NCI-H2171 (cell line): ENCODE measurements around the gene MPPED1.

Experiments
- DNase-seq: peaks from one replicate; lab custom pipeline; 2025; lab: John Stamatoyannopoulos, UW

The MPPED1 gene

DNA sequence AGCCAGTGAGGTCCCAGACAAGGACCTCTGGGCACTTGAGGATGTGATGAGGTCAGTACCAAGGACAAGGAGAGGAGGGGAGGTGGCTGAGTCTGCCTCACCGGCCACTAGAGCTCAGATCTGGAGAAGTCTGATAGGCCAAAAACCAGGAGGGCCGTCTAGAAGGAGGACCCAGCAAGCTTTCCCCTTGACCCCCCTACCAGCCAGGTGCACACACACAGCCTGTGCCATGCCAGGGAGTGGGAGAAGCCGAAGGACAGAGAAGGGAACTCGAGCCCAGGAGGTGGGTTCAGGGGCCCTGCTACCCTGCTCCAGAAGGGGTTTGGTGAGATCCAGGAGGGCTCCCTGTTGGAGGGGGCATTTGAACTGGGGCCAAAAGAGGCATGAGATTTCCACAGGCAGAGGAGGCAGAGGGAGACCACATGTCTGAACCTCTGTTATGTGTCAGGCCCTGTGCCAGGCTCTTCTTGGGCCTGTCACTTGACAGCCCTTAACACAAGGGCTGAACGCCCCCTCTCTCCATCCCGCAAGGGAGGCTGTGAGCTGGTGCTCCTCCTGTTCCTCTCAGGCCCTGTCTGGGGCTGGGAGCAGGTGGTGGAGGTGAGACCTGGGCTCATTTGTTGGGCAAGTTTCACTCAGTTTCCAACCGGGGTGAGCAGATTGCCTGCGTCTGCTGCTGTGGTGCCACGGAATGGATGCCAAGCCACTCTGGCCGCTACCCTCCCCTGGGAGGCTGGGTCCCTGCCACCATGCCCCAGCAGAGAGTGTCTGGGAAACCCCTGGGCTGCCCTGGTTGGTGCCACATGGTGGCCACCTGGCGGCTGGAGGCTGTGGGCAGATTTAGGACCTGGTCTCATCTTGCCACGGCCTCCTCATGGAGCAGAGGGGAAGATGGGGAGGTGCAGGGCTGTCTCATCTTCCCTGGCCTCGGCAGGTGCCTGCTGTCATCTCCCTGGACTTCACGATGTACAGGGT is 65.2 kb downstream of the MPPED1 start:
- no peak for DNase-seq

GRCh38 chr22:43477966-43478365 is 66.2 kb downstream of the MPPED1 start:
- DNase-seq: no peak

- DNase-seq: no peak
Observed at GRCh38 chr22:43478621-43479300, 66.9 kb downstream of the MPPED1 start.

DNA sequence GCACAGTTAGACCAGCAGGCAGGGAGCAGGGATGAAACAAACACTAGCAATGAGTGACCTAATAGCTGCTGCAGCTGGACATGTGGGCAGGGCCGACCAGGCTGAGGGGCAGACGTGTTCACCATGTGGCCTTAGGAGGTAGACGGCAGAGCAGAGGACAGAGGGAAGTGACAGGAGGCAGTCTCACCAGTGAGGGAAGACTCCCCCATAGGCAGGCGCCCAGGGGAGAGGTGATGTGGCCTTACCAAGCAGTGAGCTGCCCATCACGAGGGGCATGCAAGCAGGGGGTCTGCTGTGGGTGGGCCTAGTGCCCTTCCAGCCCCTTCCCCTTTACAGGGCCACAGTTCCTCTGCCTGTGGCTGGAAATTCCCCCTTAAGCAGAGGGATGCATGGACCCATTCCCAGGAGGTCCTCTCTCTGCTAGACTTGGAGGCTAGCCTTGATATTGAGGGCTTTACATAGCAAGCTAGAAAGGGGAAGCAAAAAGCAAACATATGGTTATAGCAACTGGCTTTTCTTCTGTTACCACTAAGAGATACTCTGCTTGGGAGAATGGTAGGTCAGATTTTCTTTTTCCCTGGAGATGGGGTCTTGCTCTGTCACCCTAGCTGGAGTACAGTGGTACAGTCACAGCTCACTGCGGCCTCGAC is 67.6 kb downstream of the MPPED1 start:
- DNase-seq: no peak

GRCh38 chr22:43479962-43480361 is 68.1 kb downstream of the MPPED1 start:
- DNase-seq: no peak

DNA sequence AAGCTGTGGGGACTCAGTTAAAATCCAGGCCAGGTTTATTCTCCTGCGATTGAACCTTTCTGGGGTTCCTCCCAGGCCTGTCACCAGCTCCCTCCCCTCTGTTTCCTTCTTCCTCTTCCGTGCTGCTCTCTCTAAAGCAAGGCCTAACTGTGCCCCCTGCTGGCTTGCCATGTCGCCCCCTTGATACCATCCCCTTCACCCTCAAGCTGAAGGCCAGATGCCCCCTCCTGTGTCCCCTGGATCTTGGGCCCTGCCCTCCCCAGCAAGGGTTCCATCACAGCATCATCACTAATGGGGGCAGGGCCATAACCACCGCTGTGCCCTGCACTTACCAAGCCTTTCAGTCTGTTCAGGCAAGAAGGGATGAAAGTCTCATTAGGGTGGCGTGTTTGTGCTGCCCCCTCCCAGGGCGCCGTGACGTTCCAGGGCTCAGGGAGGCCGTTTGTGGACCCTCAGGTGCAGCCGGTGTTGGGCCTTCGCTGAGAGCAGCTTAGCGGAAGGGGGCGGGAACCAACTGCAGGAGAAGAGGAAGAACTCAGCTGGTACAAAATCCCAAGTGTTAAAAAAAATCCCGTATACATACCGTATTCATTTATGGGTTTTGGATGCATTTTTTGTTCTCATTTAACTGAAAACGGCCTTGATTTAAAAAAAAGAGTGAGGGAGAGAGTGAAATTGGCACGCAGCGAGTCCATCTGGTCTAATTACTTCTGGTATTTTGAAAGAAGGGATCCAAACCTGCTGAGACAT is 69.9 kb downstream of the MPPED1 start:
- DNase-seq: no peak

GRCh38 chr22:43482318-43482625 is 70.5 kb downstream of the MPPED1 start:
- DNase-seq: no peak

GRCh38 chr22:43483266-43483665 is 71.5 kb downstream of the MPPED1 start:
- no peak for DNase-seq

GRCh38 chr22:43483669-43484068 is 71.9 kb downstream of the MPPED1 start:
- DNase-seq: no peak

DNA sequence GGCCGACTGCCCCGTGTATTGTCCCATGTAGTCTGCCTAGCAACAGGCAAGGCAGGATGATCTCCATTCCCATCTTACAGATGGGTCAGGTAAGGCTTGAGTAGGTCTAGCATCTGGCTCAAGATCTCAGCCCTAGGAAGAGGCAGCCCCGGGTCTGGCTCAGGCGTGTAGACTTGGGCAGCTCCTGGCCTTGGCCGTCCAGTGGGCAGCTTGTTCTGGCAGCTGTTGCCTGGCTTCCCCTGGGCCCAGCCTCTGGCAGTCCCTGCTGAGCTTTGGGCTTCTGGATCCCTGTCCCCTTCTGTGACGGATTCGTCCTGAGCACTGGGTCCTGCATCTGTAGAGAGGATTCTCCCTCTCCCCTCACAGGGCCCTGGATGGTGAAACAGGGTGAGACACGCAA is 72.4 kb downstream of the MPPED1 start:
- no peak for DNase-seq

- DNase-seq: no peak
Observed at GRCh38 chr22:43485502-43486089, 73.8 kb downstream of the MPPED1 start.

- no peak for DNase-seq
Observed at GRCh38 chr22:43487311-43488030, 75.7 kb downstream of the MPPED1 start.

DNA sequence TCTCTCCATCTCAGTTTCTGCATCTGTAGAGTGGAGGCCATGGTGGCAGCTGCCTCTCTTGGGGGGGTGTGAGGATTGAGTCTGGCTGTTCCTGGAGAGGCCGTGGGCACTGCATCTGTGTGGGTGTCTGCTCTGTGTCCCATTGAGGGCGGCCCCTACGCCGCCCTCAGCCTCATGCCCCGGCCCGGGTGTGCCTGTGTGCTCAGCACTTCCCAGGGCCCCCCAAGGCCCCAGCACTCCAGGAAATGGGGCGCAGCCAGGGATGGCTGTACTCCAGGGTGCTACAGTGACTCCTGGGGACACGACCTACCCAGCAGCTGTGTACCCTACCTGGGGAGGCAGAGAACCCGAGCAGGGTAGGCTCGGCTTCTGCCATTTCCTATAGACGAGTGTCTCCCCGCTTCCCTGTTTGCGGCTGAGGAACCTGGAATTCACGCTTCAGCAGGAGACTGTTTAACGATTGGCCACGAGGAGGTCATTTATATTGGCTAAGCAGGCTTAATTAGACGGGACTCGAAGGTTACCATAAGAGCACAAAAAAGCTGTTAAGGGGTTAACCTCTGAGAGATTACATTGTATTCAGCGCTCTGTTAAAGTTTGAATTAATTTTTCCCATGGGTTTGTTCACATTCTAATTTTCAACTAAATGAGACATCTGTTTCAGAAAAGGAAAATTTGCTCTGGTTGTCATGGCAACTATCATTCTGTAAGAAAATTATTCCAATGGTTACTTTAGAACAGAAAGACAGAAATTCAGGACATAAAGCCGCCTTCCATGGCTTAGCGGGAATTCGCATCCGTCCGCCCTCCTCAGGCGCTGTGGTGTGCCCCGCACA is 76.4 kb downstream of the MPPED1 start:
- no peak for DNase-seq

DNA sequence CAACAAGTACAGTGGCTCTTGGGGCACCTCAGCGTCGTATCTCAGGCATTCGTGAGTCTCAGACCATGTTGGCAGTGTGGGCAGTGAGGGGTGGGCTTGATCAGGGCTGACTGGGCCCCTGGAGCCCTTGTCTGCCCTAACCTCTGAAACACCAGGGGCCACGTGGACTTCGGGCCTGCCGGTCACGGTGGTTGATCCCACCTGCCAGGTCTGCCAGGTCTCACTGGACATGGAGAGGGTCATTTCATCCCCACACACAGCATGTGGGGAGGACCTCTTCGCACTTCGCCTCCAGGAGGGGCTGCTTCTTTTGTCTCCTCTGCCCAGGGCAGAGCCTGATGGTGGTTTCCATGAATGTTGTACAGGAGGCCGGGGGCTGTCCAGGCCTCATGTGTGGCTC is 77.1 kb downstream of the MPPED1 start:
- DNase-seq: no peak

GRCh38 chr22:43490311-43490710 is 78.5 kb downstream of the MPPED1 start:
- DNase-seq: no peak

DNA sequence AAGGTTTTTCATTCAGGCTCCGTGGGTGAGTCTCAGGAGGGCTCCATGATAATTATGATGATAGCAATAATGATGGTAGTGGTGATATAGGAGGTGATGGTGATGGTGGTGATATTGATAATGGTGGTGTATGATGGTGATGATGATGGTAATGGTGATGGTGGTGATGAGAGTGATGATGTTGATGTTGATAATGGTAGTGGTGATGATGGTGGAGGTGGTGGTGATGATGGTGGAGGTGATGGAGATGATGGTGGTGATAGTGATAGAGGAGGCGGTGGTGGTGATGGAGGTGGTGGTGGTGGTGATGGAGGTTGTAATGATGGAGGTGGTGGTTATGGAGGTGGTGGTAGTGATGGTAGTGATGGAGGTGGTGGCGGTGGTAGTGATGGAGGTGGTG is 79.4 kb downstream of the MPPED1 start:
- DNase-seq: no peak

- DNase-seq: no peak
Observed at GRCh38 chr22:43491737-43492136, 79.9 kb downstream of the MPPED1 start.

DNA sequence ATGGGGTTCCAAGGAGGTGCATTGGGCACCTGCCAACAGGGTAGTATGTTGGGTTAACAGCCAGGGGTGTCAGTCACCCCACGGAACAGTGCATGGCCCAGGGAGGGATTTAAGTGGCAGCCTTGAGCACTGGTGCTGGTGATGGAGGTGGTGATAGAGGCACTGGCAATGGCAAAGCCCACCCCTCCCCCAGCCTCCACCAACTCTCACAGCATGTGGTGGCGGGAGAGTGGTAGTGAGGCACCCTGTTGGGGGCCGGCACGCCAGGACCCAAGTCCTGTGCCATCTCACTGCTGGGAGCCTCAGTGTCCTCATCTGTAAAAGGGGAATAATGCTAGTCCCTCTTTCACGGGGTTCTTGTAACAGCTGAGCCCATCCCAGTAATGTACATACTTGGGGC is 81.5 kb downstream of the MPPED1 start:
- no peak for DNase-seq

DNA sequence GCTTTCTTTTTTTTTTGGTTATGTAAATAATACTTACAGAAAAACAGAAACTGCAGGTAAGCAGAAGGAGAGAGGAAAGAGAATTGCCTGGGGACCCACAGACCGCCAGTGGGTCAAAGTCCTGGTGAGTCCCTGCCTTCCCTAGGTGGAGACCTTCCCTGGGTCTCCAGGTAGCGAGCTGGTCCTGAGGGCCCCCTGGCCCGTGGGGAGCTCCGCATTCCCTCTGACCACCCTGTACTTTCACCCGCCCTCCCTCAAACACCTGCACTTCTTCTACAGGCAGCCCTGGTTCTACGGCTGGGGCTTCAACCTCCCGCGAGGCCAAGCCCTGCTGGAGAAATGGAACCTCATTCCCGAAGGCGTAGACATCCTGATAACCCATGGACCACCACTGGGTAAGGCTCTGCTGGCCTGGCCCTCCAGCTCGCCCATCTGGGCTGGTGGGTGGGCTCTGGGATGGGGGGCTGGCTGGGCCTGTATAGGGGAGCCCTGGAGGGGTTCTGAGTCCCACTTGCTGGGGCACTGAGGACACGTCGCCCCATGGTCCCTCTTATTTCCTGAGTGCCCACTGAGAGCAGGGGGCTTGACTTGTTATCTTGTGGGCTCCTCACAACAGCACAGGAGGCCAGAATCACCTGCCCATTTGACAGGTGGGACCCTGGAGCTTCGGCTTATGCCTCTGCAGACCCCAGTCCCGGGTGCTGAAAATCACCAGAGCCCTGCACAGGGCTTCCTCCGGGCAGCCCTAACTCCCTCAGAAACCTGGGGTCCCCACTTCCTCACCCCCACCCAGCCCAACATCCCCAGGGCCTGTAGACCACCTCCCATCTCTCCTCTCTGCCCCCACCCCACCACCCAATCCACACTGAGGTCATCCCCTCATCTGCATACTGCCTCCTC is 86.4 kb downstream of the MPPED1 start:
- DNase-seq: no peak
